HG03571 (cell line): ENCODE data around the gene CHMP3.
"Not testable (repeated sequence)": the region's sequence is repeated elsewhere in the genome, so short reads cannot be mapped to it uniquely, and the experiment has no call there.

Source experiments
- ATAC-seq: cut with Tn5 transposase; IDR thresholded peaks from one replicate; pipeline ENCODE4 v1.9.1; 2021; ENCODE audit not compliant: unreplicated experiment

Gene CHMP3

DNA sequence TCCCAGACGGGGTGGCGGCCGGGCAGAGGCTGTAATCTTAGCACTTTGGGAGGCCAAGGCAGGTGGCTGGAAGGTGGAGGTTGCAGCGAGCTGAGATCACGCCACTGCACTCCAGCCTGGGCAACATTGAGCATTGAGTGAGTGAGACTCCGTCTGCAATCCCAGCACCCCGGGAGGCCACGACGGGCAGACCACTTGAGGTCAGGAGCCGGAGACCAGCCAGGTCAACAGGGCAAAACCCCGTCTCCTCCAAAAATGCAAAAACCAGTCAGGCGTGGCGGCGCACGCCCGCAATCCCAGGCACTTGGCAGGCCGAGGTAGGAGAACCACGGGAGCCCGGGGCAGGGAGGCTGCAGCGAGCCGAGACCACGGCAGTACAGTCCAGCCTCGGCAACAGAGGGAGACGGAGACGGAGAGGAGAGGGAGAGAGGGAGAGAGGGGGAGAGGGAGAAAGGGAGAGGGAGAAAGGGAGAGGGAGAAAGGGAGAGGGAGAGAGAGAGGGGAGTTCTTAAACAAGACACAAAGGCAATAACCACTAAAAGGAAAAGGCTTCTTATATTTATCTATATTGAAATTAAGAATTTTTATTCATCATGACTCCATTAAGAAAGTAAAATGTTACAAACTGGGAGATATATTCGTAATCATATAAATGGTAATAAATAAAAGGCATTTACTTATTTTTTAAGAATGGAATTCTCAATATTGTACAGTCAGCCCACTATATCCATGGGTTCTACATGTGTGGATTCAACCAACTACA, 13.1 kb downstream of the CHMP3 start:
- ATAC-seq, result not testable (repeated sequence)

DNA sequence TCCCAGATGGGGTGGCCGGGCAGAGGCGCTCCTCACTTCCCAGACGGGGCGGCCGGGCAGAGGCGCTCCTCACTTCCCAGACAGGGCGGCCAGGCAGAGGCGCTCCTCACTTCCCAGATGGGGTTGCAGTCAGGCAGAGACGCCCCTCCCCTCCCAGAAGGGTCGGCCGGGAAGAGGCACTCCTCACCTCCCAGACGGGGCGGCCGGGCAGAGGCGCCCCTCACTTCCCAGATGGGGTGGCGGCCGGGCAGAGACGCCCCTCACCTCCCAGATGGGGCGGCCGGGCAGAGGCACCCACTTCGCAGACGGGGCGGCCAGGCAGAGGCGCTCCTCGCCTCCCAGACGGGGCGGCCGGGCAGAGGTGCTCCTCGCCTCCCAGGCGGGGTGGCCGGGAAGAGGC, 13.8 kb downstream of the CHMP3 start:
- not testable (repeated sequence) for ATAC-seq

DNA sequence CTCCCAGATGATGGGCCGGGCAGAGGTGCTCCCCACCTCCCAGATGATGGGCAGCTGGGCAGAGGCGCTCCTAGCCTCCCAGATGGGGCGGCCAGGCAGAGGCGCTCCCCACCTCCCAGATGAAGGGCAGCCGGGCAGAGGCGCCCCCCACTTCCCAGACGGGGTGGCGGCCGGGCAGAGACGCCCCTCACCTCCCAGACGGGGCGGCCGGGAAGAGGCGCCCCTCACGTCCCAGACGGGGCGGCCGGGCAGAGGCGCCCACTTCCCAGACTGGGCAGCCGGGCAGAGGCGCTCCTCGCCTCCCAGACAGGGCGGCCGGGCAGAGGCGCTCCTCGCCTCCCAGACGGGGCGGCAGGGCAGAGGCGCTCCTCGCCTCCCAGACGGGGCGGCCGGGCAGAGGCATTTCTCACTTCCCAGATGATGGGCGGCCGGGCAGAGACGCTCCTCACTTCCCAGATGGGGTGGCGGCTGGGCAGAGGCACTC, 14.3 kb downstream of the CHMP3 start:
- ATAC-seq, result not testable (repeated sequence)

DNA sequence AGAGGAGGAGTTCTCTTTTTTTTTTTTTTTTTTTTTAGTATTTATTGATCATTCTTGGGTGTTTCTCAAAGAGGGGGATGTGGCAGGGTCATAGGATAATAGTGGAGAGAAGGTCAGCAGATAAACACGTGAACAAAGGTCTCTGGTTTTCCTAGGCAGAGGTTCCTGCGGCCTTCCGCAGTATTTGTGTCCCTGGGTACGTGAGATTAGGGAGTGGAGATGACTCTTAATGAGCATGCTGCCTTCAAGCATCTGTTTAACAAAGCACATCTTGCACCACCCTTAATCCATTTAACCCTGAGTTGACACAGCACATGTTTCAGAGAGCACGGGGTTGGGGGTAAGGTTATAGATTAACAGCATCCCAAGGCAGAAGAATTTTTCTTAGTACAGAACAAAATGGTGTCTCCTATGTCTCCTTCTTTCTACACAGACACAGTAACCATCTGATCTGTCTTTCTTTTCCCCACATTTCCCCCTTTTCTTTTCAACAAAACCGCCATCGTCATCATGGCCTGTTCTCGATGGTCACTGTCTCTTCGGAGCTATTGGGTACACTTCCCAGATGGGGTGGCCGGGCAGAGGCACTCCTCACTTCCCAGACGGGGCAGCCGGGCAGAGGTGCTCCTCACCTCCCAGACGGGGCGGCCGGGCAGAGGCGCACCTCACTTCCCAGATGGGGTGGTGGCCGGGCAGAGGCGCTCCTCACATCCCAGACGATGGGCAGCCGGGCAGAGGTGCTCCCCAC, 14.9 kb downstream of the CHMP3 start:
- ATAC-seq, result not testable (repeated sequence)

DNA sequence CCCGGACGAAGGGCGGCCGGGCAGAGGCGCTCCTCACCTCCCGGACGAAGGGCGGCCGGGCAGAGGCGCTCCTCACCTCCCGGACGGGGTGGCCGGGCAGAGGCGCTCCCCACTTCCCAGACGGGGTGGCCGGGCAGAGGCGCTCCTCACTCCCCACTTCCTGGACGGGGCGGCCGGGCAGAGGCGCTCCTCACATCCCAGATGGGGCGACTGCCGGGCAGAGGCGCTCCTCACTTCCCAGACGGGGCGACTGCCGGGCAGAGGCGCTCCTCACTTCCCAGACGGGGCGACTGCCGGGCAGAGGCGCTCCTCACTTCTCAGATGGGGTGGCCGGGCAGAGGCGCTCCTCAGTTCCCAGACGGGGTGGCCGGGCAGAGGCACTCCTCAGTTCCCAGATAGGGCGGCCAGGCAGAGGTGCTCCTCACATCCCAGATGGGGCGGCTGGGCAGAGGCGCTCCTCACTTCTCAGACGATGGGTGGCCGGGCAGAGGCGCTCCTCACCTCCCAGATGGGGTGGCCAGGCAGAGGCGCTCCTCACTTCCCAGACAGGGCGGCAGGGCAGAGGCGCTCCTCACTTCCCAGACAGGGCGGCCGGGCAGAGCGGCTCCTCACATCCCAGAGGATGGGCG, 17.8 kb downstream of the CHMP3 start:
- not testable (repeated sequence) for ATAC-seq

DNA sequence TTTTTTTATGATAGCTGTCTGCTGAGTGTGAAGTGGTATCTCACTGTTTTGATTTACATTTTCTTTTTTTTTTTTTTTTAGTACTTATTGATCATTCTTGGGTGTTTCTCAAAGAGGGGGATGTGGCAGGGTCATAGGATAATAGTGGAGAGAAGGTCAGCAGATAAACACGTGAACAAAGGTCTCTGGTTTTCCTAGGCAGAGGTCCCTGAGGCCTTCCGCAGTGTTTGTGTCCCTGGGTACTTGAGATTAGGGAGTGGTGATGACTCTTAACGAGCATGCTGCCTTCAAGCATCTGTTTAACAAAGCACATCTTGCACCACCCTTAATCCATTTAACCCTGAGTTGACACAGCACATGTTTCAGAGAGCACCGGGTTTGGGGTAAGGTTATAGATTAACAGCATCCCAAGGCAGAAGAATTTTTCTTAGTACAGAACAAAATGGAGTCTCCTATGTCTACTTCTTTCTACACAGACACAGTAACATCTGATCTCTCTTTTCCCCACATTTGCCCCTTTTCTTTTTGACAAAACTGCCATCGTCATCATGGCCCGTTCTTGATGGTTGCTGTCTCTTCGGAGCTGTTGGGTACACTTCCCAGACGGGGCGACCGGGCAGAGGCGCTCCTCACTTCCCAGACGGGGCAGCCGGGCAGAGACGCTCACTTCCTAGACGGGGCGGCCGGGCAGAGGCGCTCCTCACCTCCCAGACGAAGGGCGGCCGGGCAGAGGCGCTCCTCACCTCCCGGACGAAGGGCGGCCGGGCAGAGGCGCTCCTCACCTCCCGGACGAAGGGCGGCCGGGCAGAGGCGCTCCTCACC, 18.8 kb downstream of the CHMP3 start:
- ATAC-seq, result not testable (repeated sequence)

DNA sequence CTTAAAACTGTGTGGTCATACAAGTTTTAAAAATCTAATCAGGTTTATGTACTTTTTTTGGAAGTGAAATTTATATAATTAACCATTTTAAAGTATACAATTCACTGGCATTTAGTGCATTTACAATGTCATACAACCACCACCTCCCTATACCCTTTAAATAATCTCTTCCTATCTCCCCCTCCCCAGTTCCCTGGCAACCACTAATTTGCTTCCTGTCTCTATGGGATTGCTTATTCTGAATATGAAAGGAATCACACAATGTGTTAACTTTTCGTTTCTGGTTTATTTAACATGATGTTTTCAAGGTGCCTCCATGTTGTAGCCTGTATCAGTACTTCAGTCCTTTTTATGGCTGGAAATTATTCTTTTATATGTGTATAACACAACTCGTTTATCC, 19.4 kb downstream of the CHMP3 start:
- ATAC-seq, result no peak

DNA sequence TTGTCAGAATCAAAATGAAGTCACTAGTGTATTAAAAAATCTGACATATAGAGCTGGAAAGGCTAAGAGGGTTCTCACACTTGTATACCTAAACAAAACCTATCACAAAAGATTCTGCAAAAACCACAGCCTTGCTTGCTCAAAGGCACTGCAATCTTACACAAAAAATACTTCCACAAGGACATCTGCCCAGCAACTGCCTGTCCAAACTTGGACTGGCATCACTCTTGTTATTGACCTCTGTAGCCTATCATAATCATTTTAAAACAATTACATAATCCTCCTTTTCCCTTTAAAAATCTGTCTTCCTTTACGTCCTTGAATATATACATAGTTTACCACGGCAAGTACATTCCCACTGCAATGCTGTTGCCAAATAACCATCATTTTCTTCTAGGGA, 19.9 kb downstream of the CHMP3 start:
- no peak for ATAC-seq

DNA sequence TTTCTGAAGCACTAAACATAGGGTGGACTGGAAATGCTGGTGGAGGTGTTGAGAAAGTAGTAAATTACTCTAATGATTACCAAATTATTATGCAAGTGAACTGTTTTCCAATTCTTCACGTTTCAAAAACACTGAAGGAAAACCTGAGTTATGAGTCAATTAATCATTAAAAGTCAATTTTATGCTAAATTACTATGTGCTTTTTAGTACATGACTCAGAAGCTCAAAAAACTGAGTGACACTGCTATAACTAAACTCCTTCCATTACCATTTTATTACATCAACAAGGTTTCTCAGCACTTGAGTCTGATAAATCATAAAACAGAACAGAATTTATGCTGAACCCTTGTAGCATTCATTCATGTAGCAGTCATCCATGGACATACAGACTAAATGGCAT, 20.4 kb downstream of the CHMP3 start:
- ATAC-seq, result no peak

DNA sequence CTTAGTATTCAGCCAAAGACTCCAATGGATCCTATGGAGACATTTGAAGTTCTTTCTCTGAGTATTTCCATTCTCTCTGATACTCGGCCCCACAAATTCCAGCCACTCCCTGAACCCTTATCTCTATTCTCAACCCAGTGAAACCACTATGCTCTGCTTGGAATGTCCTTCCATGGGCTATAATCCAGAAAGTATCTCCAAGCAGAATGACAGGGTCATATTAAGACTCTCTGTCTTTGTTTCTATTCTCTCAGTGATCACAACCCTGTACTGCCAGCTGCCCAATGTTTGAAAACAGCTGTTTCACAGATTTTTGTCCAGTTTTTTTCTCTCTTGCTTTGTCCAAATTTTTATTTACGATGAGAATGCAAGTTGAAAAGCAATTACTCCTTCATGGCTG, 21.9 kb downstream of the CHMP3 start:
- ATAC-seq, result no peak

DNA sequence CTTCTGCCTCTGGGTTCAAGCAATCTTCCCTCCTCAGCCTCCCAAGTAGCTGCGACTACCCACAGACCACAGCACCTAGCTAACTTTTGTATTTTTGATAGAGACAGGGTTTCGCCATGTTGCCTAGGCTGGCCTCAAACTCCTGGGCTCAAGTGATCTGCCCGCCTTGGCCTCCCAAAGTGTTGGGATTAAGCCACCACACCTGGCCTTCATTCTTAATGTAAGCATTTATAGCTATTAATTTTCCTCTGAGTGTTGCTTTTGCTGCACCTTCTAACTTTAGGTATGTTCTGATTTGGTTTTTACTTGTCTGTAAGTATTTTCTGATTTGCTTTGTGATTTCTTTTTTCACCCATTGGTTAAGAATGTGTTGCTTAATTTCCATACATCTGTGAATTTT, 29.7 kb downstream of the CHMP3 start:
- ATAC-seq, result no peak

DNA sequence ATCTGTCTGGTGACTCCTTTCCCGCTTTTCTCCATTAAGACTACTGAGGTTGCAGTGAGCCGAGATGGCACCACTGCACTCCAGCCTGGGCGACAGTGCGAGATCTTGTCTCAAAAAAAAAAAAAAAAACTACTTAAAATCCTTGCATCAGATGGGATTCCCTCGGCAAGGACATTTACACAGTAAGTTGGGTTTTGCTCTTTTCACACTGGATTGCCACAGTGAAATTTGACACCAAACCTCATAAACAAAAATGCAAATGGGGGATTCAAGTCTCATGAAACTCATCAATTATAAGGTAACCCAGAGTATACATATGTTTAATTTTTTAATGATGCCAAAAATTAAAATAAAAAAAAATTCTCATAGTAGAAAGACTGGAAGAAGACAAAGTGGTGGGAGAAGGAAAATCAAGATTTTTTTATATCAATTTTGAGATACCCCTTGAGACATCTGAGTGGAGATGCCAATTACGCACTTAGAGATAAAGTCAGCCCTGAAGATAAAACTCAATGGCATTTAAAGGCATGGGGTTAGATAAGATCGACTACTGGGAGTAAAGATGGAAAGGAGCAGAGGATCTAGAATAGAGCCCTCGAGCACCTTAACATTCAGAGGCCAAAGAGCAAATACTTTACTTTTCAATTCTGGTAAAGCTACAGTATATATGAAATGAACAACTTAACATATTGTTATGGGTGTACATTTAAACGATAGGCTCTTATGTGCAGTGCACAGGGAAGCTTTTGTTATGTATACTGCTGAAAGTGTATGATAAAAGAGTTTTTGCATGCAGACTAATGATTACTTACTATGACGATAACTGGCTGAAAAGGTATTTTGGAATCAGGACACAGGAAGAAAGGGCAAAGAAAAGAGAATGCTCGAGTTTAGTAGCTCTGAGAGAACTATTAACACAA, 37.6 kb downstream of the CHMP3 start:
- no peak for ATAC-seq

DNA sequence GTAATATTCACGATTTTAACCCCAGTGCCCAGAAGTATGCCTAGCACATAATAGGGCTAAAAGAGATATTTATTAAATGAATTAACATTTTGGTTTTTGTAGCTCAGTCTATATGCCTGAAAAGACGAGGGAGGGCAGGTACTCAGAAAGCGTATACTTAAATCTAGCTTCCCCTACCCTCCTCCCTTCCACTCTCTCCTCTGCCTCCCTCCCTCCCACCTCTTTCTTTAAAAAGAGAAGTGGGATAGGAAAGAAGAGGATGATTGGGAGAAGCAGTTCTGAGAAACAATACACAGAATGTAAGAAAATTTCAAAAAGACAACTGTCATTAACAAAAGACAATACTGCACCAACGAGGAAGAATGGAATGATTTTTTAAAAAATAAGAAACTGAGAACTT, 39.8 kb downstream of the CHMP3 start:
- ATAC-seq, result no peak

DNA sequence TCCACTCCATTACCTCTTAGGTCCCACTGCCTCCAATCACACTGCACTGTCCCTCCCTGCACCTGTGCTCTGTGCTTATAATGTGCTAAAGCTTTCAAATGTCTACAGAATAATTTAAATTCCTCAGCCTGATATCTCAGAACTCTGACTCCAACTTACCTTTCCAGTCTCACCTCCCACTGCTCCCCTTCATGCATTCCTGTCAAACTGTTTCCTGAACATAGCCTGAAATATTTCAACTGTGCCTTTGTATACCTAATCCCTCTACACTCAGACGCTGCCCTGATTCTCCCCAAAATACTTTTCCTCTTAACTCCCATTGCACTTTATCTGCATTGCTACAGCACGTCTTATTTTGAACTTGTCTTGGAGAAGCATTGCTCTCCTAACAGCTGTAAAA, 40.5 kb downstream of the CHMP3 start:
- ATAC-seq, result no peak

DNA sequence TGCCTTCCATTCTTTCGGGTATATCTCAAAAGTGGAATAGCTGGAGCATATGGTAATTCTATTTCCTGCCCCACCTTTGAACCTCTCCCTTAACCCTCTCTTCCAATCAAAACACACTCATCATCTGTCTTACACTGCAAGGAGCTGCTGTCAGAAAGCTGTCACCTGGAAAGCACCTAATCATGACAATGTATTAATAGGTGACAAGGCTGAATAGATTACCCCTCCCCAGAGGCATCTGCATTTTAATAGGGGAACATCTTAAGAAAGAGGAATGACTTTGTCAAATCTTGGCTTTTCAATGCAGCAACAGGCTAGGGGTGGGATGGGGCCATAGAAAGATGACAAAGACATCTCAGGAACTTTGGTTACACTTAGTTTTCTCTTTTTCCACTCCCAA, 41.3 kb downstream of the CHMP3 start:
- no peak for ATAC-seq

DNA sequence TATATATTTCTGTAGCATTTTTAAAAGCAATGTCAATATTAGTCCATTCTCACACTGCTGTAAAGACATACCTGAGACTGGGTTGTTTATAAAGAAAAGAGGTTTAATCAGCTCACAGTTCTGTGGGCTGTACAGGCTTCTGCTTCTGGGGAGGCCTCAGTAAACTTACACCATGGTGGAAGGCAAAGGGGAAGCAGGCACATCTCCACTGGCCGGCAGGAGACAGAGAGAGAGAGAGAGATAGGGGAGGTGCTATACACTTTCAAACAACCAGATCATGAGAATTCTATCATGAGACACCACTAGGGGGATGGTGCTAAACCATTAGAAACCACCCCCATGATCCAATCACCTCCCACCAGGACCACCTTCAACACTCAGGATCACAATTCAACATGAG, 43.1 kb downstream of the CHMP3 start:
- ATAC-seq, result no peak

DNA sequence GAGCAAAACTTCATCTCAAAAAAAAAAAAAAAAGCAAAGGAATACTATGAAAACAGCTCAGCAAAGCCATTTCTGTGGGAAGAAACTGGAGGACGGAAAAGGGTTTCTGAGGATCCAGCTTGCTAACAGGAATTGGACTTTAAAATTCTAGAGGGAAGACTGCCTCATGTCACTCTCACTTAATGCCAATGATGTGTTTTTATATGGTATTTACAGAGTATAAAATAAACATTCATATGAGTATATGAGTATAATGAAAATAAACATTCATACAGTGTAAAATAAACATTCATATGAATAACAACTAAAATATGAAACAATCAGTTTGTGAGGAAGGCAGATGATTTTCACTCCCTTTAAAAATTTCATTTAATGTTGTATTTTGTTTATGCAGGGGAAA, 43.9 kb downstream of the CHMP3 start:
- no peak for ATAC-seq

DNA sequence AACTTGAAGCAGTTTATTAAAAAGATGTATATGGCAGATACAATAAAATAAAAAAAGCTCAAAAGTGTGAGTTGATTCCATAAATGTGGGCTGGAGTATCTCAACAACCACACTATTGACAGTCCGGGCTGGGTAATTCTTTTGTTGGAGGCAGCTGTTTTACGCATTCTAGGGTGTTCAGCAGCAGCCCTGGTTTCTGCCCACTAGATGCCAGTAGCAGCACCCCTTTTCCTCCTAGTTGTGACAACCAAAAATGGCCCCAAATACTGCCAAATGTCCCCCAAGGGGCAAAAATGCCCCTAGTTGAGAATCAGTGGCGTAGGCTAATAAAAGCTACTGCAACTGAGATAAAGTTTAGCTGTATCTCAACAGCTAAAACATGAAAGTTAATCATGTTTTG, 44.8 kb downstream of the CHMP3 start:
- ATAC-seq, result no peak

DNA sequence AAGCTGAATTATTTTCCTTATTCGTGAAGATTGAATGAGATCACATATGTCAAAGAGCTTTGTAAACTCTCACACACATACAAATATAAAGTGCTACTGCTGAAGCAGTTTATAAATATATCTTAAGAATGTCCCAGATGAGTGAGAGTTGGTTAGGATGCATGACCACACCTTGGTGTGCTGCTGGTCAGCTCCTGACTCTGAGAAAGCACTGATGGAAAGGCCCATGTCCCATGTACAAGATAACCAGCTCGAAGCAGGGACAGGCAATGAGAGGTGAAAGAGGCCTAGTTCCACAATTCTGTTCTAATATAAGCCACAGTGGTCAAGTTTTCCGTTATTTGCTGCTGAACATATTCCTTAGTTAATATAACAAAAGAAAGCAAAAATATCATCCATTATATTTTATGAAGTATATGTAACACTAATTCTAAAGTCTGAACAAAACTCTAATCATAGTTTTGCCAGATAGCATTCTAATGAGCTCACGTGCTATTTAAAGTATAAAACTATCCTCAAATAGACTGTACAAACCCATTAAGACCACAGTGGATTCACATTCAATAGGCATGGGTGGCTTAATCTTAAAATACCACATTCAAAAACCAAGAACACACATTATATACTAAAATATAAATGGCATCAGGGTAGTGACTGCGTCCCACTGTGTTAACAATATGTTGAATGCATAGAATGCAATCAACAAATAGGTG, 49.1 kb downstream of the CHMP3 start:
- ATAC-seq, result no peak
